Ovary (tissue), 10 donors: ENCODE data around the gene ZCCHC17. TPM values are rescaled to one million over a fixed set of nuclear protein-coding genes. Genes with fewer than 3 reads are reported as not detected.

Experiments
- DNase-seq, 5 donors: peaks; one replicate each; pipeline ENCODE4 v3.0.0-alpha.2; 2019 to 2020
- H3K27ac ChIP-seq, 2 donors: fragments of 200-600 bp; one replicate each; pipeline versions ENCODE4 v1.5.1 to v1.8.0; 2019 to 2022
- H3K27me3 ChIP-seq: fragments of 200-600 bp; one replicate; pipeline ENCODE4 v1.8.0; 2022
- H3K36me3 ChIP-seq: fragments of 200-600 bp; sonication (generic); one replicate; pipeline ENCODE4 v1.5.1; 2019
- H3K4me1 ChIP-seq: one replicate; pipeline ENCODE4 v1.8.1; 2013; ENCODE audit warnings: mild to moderate bottlenecking, moderate library complexity; ENCODE audit not compliant: insufficient read depth
- H3K4me3 ChIP-seq: fragments of 200-600 bp; sonication (generic); one replicate; pipeline ENCODE4 v1.5.1; 2017
- H3K9me3 ChIP-seq, 2 donors: fragments of 200-600 bp in 1 of 2; sonication (generic) in 1 of 2; one replicate each; pipeline versions ENCODE4 v1.5.1 to v1.8.1; 2013 to 2019; ENCODE audit warnings: mild to moderate bottlenecking in 1 of 2, moderate library complexity in 1 of 2
- EP300 ChIP-seq: sonication (generic); formaldehyde crosslinking; IDR thresholded peaks from one replicate; pipeline ENCODE4 v1.6.1; 2017; ENCODE audit warnings: antibody characterized with exemption
- POLR2A ChIP-seq: fragments of 450-650 bp; IDR thresholded peaks from one replicate; pipeline ENCODE4 v1.6.1; 2017; ENCODE audit warnings: antibody characterized with exemption, mild to moderate bottlenecking, moderate library complexity
- WGBS, 3 donors: extraction: QIAGEN DNeasy Blood & Tissue Kit in 1 of 3; methylation state at CpG; one replicate each; pipeline versions ENCODE4 v1.1.5 to v1.1.7; 2013 to 2017; 5-methylcytosine and 5-hydroxymethylcytosine counted together
- intact Hi-C, 4 donors: fragments of 100-400 bp; cut with DNase I; formaldehyde crosslinking; loops; one replicate each; pipeline versions ENCODE4 v1.11.0 to v1.15.1; 2022 to 2023
- long read RNA-seq, 3 donors: library from polyadenylated mRNA in 2 of 3; unstranded in 2 of 3; transcript quantifications; one replicate each; pipeline ENCODE4 v2.0.0 and lab custom pipeline, GENCODE V29; 2021 to 2026
- polyA plus RNA-seq, 2 donors: library from polyadenylated mRNA; stranded (reverse); fragments of 200-250 nt in 1 of 2; fragments of 350-450 nt in 1 of 2; fragmentation: Illumina TruSeq in 1 of 2; extraction: RNeasy Lipid Tissue Mini Kit (QIAGEN cat#74804) in 1 of 2; gene quantifications; one replicate each; pipeline ENCODE4 v1.2.3, GENCODE V29; 2013 to 2014
- total RNA-seq, 7 donors: library from RNA; depleted of rRNA in 2 of 7; stranded (reverse); fragments of >200 nt in 2 of 7; fragmentation: NEBNext Ultra II Directional in 3 of 7; extraction: Animal tissue kit (Norgen Biotek cat#: 25700) in 3 of 7; gene quantifications; one replicate each; pipeline versions ENCODE4 v1.1.0 to v1.2.4, GENCODE V29; 2016 to 2023
- TF ChIP-seq, protein P1 (sequence below), 3 donors: fragments of 450-650 bp in 2 of 3; fragments of 200-600 bp in 1 of 3; IDR thresholded peaks; one replicate each; pipeline versions ENCODE4 v1.5.1 to v1.8.0; 2016 to 2022; ENCODE audit warnings: antibody characterized with exemption in 3 of 3, mild to moderate bottlenecking in 1 of 3
- donor health status: DM: no; HTN: no; CAD: no; lungs with moderate emphysema.
- donor health status: DM: no; HTN: no; CAD: no.
- donor health status: Bipolar disorder and iron deficiency.
- donor health status: DM: yes; HTN: yes; CAD: no.
- donor health status: DM: no; HTN: no; CAD: no.
- donor health status: DM: yes; HTN: yes; CAD: no.

The ZCCHC17 gene
- 10 to 100 TPM; 16.0 to 25.6 (median 21.5) TPM for total RNA-seq
- 10 to 100 TPM; 31.5 to 48.5 TPM for polyA plus RNA-seq
- long read RNA-seq, donor 1, transcript ZCCHC17-201 (8 exons, 1,605 nt), result major isoform, 14 of 34 reads
- long read RNA-seq, donor 1, partial matches to known transcripts, result 9 of 34 reads
- long read RNA-seq, donor 1, other reads (novel, unspliced or antisense), result 10 of 34 reads
- long read RNA-seq, donor 2, transcript ZCCHC17-201 (8 exons, 1,605 nt), result major isoform, 44 of 86 reads
- long read RNA-seq, donor 2, transcript ZCCHC17-204 (9 exons, 1,705 nt), result minor isoform, 9 of 86 reads
- long read RNA-seq, donor 2, partial matches to known transcripts, result 25 of 86 reads
- long read RNA-seq, donor 2, other reads (novel, unspliced or antisense), result 0 of 86 reads
- long read RNA-seq, donor 3, transcript ZCCHC17-201 (8 exons, 1,605 nt), result major isoform, 31 of 42 reads
- long read RNA-seq, donor 3, partial matches to known transcripts, result 2 of 42 reads
- long read RNA-seq, donor 3, other reads (novel, unspliced or antisense), result 6 of 42 reads

GRCh38 chr1:31296486-31297276, at the start of gene ZCCHC17, which contains the start of gene SNRNP40:
Gene ZCCHC17, plus strand, starts transcription at chr1:31297032. Its CDS starts 13,067 bp downstream, at chr1:31310099.
Gene SNRNP40, minus strand, starts transcription at chr1:31296788. Its CDS starts 37 bp downstream, at chr1:31296751.
- Histone ChIP-seq H3K4me1 (peaks cover 12% of the 10 kb centered on the region), H3K9me3 (no peaks in the 10 kb centered on the region), H3K27me3 (no peaks in the 10 kb centered on the region), H3K36me3 (no peaks in the 10 kb centered on the region), H3K4me3 (peak within 1 kb of the TSS; percentile 99), H3K27ac (peak within 1 kb of the TSS in 1 of 2 donors; percentile 63)
- peak; percentile 91 to 96 (median 92) for DNase-seq
- no peak for TF ChIP-seq EP300
- TF ChIP-seq, protein P1, sequence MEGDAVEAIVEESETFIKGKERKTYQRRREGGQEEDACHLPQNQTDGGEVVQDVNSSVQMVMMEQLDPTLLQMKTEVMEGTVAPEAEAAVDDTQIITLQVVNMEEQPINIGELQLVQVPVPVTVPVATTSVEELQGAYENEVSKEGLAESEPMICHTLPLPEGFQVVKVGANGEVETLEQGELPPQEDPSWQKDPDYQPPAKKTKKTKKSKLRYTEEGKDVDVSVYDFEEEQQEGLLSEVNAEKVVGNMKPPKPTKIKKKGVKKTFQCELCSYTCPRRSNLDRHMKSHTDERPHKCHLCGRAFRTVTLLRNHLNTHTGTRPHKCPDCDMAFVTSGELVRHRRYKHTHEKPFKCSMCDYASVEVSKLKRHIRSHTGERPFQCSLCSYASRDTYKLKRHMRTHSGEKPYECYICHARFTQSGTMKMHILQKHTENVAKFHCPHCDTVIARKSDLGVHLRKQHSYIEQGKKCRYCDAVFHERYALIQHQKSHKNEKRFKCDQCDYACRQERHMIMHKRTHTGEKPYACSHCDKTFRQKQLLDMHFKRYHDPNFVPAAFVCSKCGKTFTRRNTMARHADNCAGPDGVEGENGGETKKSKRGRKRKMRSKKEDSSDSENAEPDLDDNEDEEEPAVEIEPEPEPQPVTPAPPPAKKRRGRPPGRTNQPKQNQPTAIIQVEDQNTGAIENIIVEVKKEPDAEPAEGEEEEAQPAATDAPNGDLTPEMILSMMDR (IDR thresholded peaks at IDR 0.05), result no peak
- TF ChIP-seq POLR2A, result peak; percentile 33
- intact Hi-C loops, result no loop called here
- WGBS, 3 donors, result 0% methylated on average over 52 to 53 of the region's 53 CpGs

GRCh38 chr1:31248276-31248675, 48.6 kb upstream of the ZCCHC17 start:
- 94 to 100% (median 94%) methylated on average over 4 of the region's 4 CpGs for WGBS, 3 donors
- Histone ChIP-seq H3K4me3 (no peak overlapping the region), H3K36me3 (no peaks in the 10 kb centered on the region), H3K27ac (no peak overlapping the region), H3K4me1 (no peaks in the 10 kb centered on the region), H3K9me3 (no peaks in the 10 kb centered on the region), H3K27me3 (no peaks in the 10 kb centered on the region)
- TF ChIP-seq POLR2A (no peak), EP300 (no peak)
- TF ChIP-seq, protein P1 (IDR thresholded peaks at IDR 0.05), result no peak
- intact Hi-C loops, result no loop called here
- DNase-seq, result no peak

- Histone ChIP-seq H3K9me3 (no peaks in the 10 kb centered on the region), H3K36me3 (no peaks in the 10 kb centered on the region), H3K27me3 (no peaks in the 10 kb centered on the region), H3K4me3 (no peak overlapping the region), H3K27ac (no peak overlapping the region), H3K4me1 (no peaks in the 10 kb centered on the region)
- TF ChIP-seq EP300, result no peak
- TF ChIP-seq, protein P1 (IDR thresholded peaks at IDR 0.05), result no peak
- intact Hi-C loops, result no loop called here
- 81 to 84% (median 83%) methylated on average over 3 of the region's 3 CpGs for WGBS, 3 donors
- DNase-seq, result no peak
Measured at GRCh38 chr1:31249854-31250253, 47.0 kb upstream of the ZCCHC17 start.

DNA sequence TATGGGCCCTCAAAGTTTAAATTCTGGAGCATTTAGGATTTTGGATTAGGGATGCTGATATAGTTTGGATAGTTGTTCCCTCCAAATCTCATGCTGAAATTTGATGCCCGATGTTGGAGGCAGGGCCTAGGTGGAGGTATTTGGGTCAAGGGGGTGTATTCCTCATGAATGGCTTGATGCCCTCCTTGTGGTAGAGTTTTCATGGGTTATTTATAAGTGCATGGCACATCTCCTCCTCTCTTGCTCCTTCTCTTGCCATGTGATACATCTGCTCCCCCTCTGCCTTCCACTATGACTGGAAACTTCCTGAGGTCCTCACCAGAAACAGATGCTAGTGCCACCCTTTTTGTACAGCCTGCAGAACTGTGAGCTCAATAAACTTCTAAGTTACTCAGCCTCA, 39.6 kb upstream of the ZCCHC17 start:
- H3K4me1 ChIP-seq, result no peaks in the 10 kb centered on the region
- WGBS, 3 donors, result 79 to 94% (median 93%) methylated on average over 1 of the region's 1 CpG
- H3K4me3 ChIP-seq, result no peak overlapping the region
- TF ChIP-seq, protein P1 (IDR thresholded peaks at IDR 0.05), result no peak
- no peak for TF ChIP-seq EP300
- no peak for TF ChIP-seq POLR2A
- no peaks in the 10 kb centered on the region for H3K36me3 ChIP-seq
- intact Hi-C loops, result no loop called here
- DNase-seq, result no peak
- no peak overlapping the region for H3K27ac ChIP-seq
- no peaks in the 10 kb centered on the region for H3K27me3 ChIP-seq
- no peaks in the 10 kb centered on the region for H3K9me3 ChIP-seq
